Tibial nerve (tissue), 4 donors: ENCODE data around the gene KMT2C. TPM values are rescaled to one million over a fixed set of nuclear protein-coding genes. Genes with fewer than 3 reads are reported as not detected.

Source experiments
- DNase-seq, 2 donors: peaks; one replicate each; pipeline ENCODE4 v3.0.0-alpha.2; 2019; ENCODE audit warnings: low spot score in 2 of 2
- H3K27ac ChIP-seq, 4 donors: fragments of 200-600 bp; sonication (generic) in 3 of 4; one replicate each; pipeline ENCODE4 v1.5.1; 2017 to 2019; ENCODE audit warnings: mild to moderate bottlenecking in 1 of 4
- H3K27me3 ChIP-seq, 2 donors: fragments of 200-600 bp; sonication (generic) in 1 of 2; one replicate each; pipeline versions ENCODE4 v1.5.1 to v1.6.0; 2017 to 2019
- H3K36me3 ChIP-seq, 3 donors: fragments of 200-600 bp; sonication (generic); one replicate each; pipeline ENCODE4 v1.5.1; 2018 to 2019
- H3K4me1 ChIP-seq, 4 donors: fragments of 200-600 bp; sonication (generic) in 3 of 4; one replicate each; pipeline ENCODE4 v1.5.1; 2017 to 2019
- H3K4me3 ChIP-seq, 4 donors: fragments of 200-600 bp; sonication (generic) in 3 of 4; one replicate each; pipeline ENCODE4 v1.5.1; 2017 to 2019; ENCODE audit warnings: mild to moderate bottlenecking in 1 of 4, moderate library complexity in 1 of 4
- H3K9me3 ChIP-seq, 4 donors: fragments of 200-600 bp; sonication (generic) in 3 of 4; one replicate each; pipeline ENCODE4 v1.5.1; 2017 to 2019
- CTCF ChIP-seq, 5 experiments: fragments of 200-600 bp in 3 of 5; fragments of 450-650 bp in 2 of 5; sonication (generic) in 3 of 5; IDR thresholded peaks; one replicate each; pipeline ENCODE4 v1.5.1; 2016 to 2019; ENCODE audit warnings: antibody characterized with exemption in 5 of 5, mild to moderate bottlenecking in 3 of 5, moderate library complexity in 2 of 5
- EP300 ChIP-seq, 2 donors: sonication (generic); formaldehyde crosslinking; IDR thresholded peaks; one replicate each; pipeline ENCODE4 v1.6.1; 2017; ENCODE audit warnings: antibody characterized with exemption in 2 of 2, mild to moderate bottlenecking in 1 of 2
- POLR2A ChIP-seq, 2 donors: fragments of 450-650 bp; IDR thresholded peaks; one replicate each; pipeline ENCODE4 v1.6.1; 2017; ENCODE audit warnings: antibody characterized with exemption in 2 of 2, mild to moderate bottlenecking in 2 of 2, moderate library complexity in 2 of 2
- WGBS, 2 donors: methylation state at CpG; one replicate each; pipeline ENCODE4 v1.1.5; 2018; 5-methylcytosine and 5-hydroxymethylcytosine counted together
- total RNA-seq, 4 donors: library from RNA; depleted of rRNA; stranded (reverse); fragments of >200 nt; gene quantifications; one replicate each; pipeline ENCODE4 v1.1.0, GENCODE V29; 2016

Gene KMT2C
- total RNA-seq, 4 donors from 2014 or later = 63.2 to 86.1 (median 69.4) TPM

GRCh38 chr7:152202056-152202455, 233.7 kb downstream of the KMT2C start:
- no peak overlapping the region for H3K27ac ChIP-seq
- peaks cover 0 to 32% (median 18%) of the 10 kb centered on the region in 3 donors for H3K36me3 ChIP-seq
- no peaks in the 10 kb centered on the region for H3K9me3 ChIP-seq
- H3K4me3 ChIP-seq = no peak overlapping the region
- no peaks in the 10 kb centered on the region for H3K4me1 ChIP-seq
- WGBS, 2 donors = 47 to 57% methylated on average over 3 of the region's 3 CpGs
- TF ChIP-seq EP300 (IDR thresholded peaks at IDR 0.05) (no peak), CTCF (IDR thresholded peaks at IDR 0.05) (no peak), POLR2A (IDR thresholded peaks at IDR 0.05) (no peak)
- no peaks in the 10 kb centered on the region for H3K27me3 ChIP-seq
- no peak for DNase-seq

GRCh38 chr7:152200395-152200794, 235.4 kb downstream of the KMT2C start:
- Histone ChIP-seq H3K9me3 (no peaks in the 10 kb centered on the region), H3K27ac (no peak overlapping the region), H3K4me1 (no peaks in the 10 kb centered on the region), H3K27me3 (no peaks in the 10 kb centered on the region), H3K36me3 (peaks cover 0 to 42% (median 11%) of the 10 kb centered on the region in 3 donors), H3K4me3 (no peak overlapping the region)
- WGBS, 2 donors = 87 to 88% methylated on average over 6 of the region's 6 CpGs
- no peak for TF ChIP-seq EP300 (IDR thresholded peaks at IDR 0.05)
- no peak for TF ChIP-seq CTCF (IDR thresholded peaks at IDR 0.05)
- TF ChIP-seq POLR2A (IDR thresholded peaks at IDR 0.05) = no peak
- DNase-seq = no peak

- DNase-seq = no peak
- Histone ChIP-seq H3K27ac (no peak overlapping the region), H3K27me3 (no peaks in the 10 kb centered on the region), H3K36me3 (peaks cover 0 to 71% (median 16%) of the 10 kb centered on the region in 3 donors), H3K4me1 (no peaks in the 10 kb centered on the region), H3K9me3 (no peaks in the 10 kb centered on the region), H3K4me3 (no peak overlapping the region)
- no peak for TF ChIP-seq POLR2A (IDR thresholded peaks at IDR 0.05)
- no peak for TF ChIP-seq EP300 (IDR thresholded peaks at IDR 0.05)
- no peak for TF ChIP-seq CTCF (IDR thresholded peaks at IDR 0.05)
- WGBS, 2 donors = 94 to 96% methylated on average over 4 of the region's 4 CpGs
Observed at GRCh38 chr7:152196391-152196790, 239.4 kb downstream of the KMT2C start.

- Histone ChIP-seq H3K4me3 (no peak overlapping the region), H3K27ac (no peak overlapping the region), H3K4me1 (peaks cover 0 to 4% (median 0%) of the 10 kb centered on the region in 4 donors), H3K27me3 (no peaks in the 10 kb centered on the region), H3K9me3 (no peaks in the 10 kb centered on the region), H3K36me3 (peaks cover 0 to 85% (median 16%) of the 10 kb centered on the region in 3 donors)
- WGBS, 2 donors = 92 to 95% methylated on average over 4 of the region's 4 CpGs
- TF ChIP-seq CTCF (IDR thresholded peaks at IDR 0.05) = no peak
- DNase-seq = no peak
Observed at GRCh38 chr7:152193880-152194279, 241.9 kb downstream of the KMT2C start.

- Histone ChIP-seq H3K27me3 (no peaks in the 10 kb centered on the region), H3K27ac (no peak overlapping the region), H3K9me3 (no peaks in the 10 kb centered on the region), H3K4me3 (no peak overlapping the region), H3K36me3 (peaks cover 0 to 65% (median 16%) of the 10 kb centered on the region in 3 donors), H3K4me1 (peaks cover 0 to 13% (median 0%) of the 10 kb centered on the region in 4 donors)
- TF ChIP-seq EP300 (IDR thresholded peaks at IDR 0.05) (no peak), POLR2A (IDR thresholded peaks at IDR 0.05) (no peak), CTCF (IDR thresholded peaks at IDR 0.05) (no peak)
- WGBS, 2 donors = 33 to 54% methylated on average over 2 of the region's 2 CpGs
- DNase-seq = no peak
Observed at GRCh38 chr7:152189061-152189460, 246.7 kb downstream of the KMT2C start.
